NB4 (cell line): Measurements from ENCODE around the gene OTUD3.
A peak's percentile ranks its signal among the peaks of the same experiment; 100 is the strongest.

Source experiments
- DNase-seq: peaks from one replicate; pipeline ENCODE4 v3.0.0; 2010; ENCODE audit warnings: low read depth
- H3K4me3 ChIP-seq: one replicate; pipeline ENCODE4 v1.5.1; 2011; ENCODE audit warnings: mild to moderate bottlenecking, low read depth, low read length, moderate library complexity
- MYC ChIP-seq: IDR thresholded peaks from 2 replicates; pipeline ENCODE4 v1.6.1; 2011; ENCODE audit warnings: low read depth, low read length
- POLR2A ChIP-seq: IDR thresholded peaks from 2 replicates; pipeline ENCODE4 v1.6.1; 2011; ENCODE audit warnings: mild to moderate bottlenecking; ENCODE audit not compliant: insufficient read length; ENCODE audit errors: extremely low read depth
- TF ChIP-seq, protein P1 (sequence below): IDR thresholded peaks from one replicate; pipeline ENCODE4 v1.5.1; 2012; ENCODE audit warnings: low read depth, low read length
- TF ChIP-seq, protein P2 (sequence below): IDR thresholded peaks from 2 replicates; pipeline ENCODE4 v1.6.1; 2011; ENCODE audit warnings: low read depth, low read length

The OTUD3 gene, protein sequence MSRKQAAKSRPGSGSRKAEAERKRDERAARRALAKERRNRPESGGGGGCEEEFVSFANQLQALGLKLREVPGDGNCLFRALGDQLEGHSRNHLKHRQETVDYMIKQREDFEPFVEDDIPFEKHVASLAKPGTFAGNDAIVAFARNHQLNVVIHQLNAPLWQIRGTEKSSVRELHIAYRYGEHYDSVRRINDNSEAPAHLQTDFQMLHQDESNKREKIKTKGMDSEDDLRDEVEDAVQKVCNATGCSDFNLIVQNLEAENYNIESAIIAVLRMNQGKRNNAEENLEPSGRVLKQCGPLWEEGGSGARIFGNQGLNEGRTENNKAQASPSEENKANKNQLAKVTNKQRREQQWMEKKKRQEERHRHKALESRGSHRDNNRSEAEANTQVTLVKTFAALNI

DNA sequence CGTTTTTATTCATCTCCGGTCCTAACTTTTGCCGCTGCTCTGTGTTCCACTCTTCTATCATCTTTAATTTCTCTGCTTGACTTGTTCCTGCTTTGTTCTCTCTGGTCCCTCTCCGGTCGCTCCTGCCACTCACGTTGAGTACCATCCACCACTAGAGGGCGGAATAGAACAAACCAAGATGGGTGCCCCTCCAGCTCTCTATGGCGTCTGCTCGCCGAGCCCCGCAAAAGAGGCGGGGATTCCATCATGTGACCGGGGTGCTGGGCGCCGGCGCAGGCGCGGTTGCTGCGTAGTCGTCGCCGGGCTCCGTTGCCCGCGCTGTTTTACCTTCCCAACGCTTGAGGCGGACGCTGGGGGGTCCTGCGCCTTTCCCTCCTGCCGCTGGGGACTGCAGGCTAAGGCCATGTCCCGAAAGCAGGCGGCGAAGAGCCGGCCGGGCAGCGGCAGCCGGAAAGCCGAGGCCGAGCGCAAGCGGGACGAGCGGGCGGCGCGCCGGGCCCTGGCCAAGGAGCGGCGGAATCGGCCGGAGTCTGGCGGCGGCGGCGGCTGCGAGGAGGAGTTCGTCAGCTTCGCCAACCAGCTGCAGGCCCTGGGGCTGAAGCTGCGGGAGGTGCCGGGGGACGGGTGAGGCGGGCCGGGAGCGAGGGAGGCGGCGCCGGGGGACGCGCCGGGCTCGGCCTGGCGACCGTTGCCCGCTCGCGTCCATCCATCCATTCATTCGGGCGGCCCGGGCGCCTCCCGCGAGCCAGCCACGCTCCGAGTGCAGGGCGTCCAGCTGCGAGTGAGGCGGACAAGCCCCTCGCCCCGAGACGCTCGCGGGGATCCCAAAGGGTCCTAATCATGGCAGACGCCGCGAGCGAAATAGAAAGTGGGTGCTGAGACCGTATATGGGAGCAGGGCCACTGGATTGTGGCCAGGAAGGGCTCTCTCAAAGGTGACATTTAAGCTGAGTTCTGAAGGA lies at the start of gene OTUD3:
OTUD3 (plus strand) TSS at position 285 of the 961 bp plus-strand sequence; CDS start at position 404, 119 bp downstream.
- peak; percentile 97 for DNase-seq
- TF ChIP-seq, protein P1, sequence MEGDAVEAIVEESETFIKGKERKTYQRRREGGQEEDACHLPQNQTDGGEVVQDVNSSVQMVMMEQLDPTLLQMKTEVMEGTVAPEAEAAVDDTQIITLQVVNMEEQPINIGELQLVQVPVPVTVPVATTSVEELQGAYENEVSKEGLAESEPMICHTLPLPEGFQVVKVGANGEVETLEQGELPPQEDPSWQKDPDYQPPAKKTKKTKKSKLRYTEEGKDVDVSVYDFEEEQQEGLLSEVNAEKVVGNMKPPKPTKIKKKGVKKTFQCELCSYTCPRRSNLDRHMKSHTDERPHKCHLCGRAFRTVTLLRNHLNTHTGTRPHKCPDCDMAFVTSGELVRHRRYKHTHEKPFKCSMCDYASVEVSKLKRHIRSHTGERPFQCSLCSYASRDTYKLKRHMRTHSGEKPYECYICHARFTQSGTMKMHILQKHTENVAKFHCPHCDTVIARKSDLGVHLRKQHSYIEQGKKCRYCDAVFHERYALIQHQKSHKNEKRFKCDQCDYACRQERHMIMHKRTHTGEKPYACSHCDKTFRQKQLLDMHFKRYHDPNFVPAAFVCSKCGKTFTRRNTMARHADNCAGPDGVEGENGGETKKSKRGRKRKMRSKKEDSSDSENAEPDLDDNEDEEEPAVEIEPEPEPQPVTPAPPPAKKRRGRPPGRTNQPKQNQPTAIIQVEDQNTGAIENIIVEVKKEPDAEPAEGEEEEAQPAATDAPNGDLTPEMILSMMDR, result peak; percentile 75
- TF ChIP-seq, protein P2, sequence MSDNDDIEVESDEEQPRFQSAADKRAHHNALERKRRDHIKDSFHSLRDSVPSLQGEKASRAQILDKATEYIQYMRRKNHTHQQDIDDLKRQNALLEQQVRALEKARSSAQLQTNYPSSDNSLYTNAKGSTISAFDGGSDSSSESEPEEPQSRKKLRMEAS, result peak; percentile 88
- TF ChIP-seq MYC (0 out of 2 replicates have a peak, but pooled peaks have one; percentile 10), POLR2A (peak; percentile 71)

DNA sequence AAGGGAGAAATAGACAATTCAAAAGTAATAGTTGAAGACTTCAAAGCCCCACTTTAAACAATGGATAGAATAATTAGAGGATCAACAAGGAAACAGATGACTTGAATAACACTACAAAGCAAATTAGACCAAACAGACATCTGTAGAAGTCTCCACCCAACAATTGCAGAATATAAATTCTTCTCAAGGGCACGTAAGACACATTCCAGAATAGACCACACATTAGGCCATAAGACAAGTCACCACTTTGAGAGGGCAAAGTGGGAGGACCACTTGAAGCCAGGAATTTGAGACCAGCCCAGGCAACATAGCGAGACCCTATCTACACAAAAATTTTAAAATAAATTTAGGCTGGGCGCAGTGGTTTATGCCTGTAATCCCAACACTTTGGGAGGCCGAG lies 46.6 kb upstream of the OTUD3 start:
- no peak for TF ChIP-seq MYC
- TF ChIP-seq, protein P2, result no peak
- TF ChIP-seq POLR2A, result no peak
- TF ChIP-seq, protein P1, result no peak
- no peak overlapping the region for H3K4me3 ChIP-seq
- DNase-seq, result no peak

More for the DNA sequence above, at the start of gene OTUD3:
- peak within 1 kb of the TSS; percentile 92 for H3K4me3 ChIP-seq

DNA sequence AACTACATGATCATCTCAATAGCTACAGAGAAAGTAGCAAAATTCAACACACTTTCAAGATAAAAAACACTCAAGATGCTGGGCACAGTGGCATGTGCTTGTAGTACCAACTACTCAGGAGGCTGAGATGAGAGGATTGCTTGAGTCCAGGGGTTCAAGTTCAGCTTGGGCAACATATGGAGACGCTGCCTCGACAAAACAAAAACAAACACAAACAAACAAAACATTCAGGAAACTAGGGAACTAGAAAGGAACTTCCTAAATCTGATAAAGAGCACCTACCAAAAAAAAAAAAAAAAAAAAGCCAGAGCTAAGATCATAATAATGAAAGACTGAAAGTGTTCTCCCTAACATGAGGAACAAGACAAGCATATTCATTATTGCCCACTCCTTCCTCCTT lies 44.3 kb upstream of the OTUD3 start:
- DNase-seq, result no peak
- TF ChIP-seq MYC, result no peak
- TF ChIP-seq POLR2A, result no peak
- TF ChIP-seq, protein P2, result no peak
- TF ChIP-seq, protein P1, result no peak
- H3K4me3 ChIP-seq, result no peak overlapping the region

DNA sequence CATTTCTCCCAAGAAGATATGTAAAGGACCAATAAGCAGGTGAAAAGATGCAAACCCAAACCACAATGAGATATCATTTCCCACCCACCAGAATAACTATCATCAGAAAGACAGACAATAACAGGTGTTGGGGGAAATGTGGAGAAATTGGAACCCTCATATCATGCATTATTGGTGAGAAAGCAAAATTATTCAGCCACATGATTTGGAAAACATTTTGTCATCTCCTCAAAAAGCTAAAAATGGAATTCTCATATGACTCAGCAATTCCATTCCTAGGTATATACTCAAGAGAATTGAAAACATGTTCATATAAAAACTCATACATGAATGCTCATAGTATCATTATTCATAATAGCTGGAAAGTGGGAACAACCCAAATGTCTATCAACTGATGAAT lies 42.0 kb upstream of the OTUD3 start:
- H3K4me3 ChIP-seq, result no peak overlapping the region
- TF ChIP-seq MYC (no peak), POLR2A (no peak)
- TF ChIP-seq, protein P2, result no peak
- TF ChIP-seq, protein P1, result no peak
- DNase-seq, result no peak

DNA sequence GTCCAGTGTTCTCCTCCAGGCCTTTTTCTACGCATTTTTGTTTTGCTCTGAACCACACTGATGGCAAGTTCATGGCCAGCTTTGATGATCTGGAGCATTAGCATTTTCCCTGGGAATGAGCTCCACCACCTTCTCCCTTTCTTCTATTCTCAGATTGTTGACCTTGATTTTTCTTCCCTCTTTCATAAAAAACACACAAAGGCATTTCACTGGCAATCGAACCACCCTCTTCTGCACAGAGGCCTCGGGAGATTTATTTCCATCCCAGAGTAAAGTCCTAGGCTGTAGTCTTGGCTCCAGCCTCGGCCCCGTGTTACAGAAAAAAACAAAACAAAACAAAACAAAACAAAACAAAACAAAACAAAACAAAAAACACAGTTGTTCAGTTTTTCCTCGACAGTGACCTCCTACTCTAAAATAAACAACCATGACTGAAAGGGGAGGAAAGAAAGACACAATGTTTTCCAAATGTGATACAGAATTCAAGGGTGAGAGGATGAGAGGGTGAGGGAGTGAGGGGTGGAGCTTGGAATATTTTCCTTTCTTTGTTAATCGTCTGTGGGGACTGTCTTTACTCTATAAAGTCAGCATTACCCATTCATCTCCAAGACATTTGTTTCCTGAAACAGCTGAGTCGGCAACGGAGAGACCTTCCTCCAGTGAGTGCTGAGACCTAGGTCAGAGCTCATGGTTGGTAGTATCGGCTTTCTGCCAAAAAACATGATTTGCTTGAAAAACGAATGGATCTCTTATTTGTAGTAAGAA lies 37.3 kb upstream of the OTUD3 start:
- no peak for DNase-seq
- H3K4me3 ChIP-seq, result no peak overlapping the region
- TF ChIP-seq POLR2A, result no peak
- no peak for TF ChIP-seq MYC
- TF ChIP-seq, protein P1, result no peak
- TF ChIP-seq, protein P2, result no peak
